GM20000 (cell line): ENCODE data around the gene RNF208.
"Not testable (repeated sequence)": the region's sequence is repeated elsewhere in the genome, so short reads cannot be mapped to it uniquely, and the experiment has no call there.

ENCODE experiments used
- DNase-seq: peaks from one replicate; pipeline ENCODE4 v3.0.0; 2012; ENCODE audit warnings: low spot score
- CTCF ChIP-seq: IDR thresholded peaks from 2 replicates; pipeline ENCODE4 v1.5.1; 2012; ENCODE audit warnings: mild to moderate bottlenecking, control low read depth; ENCODE audit errors: extremely low read depth, missing control alignments

Gene RNF208

DNA sequence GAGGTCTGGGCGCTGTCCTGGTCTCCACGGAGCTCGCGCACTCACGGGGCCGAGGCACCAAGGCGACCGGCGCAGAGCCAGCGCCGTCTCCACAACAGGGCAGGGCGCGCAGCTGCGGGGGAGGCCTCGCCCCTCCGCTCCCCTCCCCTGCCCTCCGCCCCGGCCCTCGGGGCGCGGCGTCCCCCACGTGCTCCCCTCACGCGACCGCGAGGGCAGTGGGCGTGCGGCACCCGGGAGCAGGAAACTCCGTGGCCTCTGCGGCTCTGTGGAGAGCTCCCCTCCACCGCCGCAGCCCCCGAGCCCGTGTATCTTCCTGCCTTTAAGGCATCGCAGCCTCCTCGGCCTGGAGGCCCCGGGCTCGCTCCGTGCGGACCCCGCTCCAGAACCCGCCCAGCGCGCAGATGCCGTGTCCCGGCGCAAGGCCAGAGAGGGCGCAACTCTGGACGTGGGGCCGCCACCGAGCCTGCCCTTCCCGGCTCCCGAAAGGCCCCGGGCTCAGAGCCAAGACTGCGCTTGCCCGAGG, 18.3 kb upstream of the RNF208 start:
- peak; percentile 21 for TF ChIP-seq CTCF
- peak; percentile 83 for DNase-seq

DNA sequence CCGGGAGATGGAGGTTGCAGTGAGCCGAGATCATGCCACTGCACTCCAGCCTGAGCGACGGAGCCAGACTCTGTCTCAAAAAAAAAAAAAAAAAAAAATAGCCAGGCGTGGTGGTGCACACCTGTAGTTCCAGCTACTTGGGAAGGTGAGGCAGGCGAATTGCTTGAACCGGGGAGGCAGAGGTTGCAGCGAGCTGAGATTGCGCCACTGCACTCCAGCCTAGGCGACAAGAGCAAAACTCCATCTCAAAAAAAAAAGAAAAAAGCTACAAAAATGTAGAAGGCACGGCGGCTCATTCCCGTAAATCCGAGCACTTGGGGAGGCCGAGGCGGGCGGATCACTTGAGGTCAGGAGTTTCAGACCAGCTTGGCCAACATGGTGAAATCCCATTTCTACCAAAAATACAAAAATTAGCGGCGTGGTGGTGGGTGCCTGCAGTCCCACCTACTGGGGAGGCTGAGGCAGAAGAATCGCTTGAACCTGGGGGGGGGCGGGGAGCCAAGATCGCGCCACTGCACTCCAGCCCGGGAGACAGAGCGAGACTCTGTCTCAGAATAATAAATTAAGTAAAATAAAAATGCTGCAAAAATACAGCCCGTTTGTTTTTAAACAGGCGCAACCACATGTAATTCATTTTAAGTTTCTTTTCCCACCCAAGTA, 17.6 kb upstream of the RNF208 start:
- DNase-seq, result not testable (repeated sequence)

- no peak for DNase-seq
- no peak for TF ChIP-seq CTCF
These were observed 16.0 kb upstream of the RNF208 start for GRCh38 chr9:137237759-137238726.

DNA sequence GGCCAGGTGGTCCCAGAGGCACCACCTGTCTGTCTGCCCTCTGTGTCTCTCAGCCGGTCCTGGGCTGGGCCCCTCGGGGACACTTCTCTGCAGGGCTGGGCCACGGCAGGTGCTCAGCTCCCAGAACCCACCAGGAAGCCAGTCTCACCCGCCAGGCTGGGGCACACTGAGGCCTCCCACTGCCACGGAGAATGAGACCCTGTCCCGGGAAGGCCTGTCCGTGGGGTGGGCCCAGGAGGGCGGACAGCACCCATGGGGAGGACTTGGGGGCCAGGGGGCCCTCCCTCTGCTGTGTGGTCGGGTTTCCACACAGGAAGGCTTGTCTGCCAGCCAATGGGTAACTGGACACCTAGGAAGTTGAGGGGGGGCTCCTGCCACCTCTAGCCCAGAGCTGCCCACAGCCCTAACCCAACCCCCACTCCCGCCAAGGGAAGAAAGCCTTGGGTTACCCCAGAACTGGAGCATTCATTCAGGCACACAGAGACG, 14.9 kb upstream of the RNF208 start:
- no peak for DNase-seq
- TF ChIP-seq CTCF, result no peak

- DNase-seq, result peak; percentile 98
- peak; percentile 97 for TF ChIP-seq CTCF
These were observed 14.3 kb upstream of the RNF208 start for GRCh38 chr9:137236238-137236935.

DNA sequence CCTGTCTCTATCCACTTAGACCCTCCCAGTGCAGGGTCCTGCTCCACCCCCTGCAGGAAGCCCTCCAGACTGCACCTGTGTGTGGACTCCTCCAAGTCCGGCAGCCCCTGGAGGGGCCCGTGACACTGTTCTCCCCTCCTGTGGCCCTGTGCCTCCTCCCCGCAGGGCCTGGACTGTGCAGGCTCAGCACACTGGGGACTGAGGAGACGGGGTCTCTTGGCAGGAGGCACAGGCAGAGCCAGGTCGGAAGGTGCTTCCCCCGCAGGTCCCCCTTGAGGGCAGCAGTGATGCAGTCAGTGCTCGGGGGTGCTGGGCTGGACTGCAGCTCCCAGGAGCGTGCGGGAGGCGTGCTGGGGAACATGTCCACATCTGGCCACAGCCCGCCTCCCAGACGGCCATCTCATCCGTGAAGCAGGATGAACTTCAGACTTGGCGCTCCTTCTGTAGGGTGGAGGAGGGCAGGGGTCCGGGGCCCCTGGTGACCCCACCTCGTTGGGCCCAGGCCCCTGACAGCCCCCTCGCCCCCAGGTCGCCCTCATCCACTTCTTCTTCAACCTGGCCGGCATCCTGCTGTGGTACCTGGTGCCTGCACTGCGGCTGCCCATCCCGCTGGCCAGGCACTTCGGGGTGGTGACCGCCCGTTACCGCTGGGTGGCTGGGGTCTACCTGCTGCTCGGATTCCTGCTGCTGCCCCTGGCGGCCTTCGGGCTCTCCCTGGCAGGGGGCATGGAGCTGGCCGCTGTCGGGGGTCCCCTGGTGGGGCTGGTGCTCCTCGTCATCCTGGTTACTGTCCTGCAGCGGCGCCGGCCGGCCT, 13.6 kb upstream of the RNF208 start:
- TF ChIP-seq CTCF, result no peak
- DNase-seq, result no peak

GRCh38 chr9:137234758-137235423, 12.9 kb upstream of the RNF208 start:
- TF ChIP-seq CTCF, result no peak
- DNase-seq, result no peak
